AML-193 (cell line): ENCODE results near the gene SLC9A9.

Source experiments
- DNase-seq, 2 experiments: peaks; one replicate each; lab custom pipeline; 2025; lab: John Stamatoyannopoulos, UW

SLC9A9 gene

DNA sequence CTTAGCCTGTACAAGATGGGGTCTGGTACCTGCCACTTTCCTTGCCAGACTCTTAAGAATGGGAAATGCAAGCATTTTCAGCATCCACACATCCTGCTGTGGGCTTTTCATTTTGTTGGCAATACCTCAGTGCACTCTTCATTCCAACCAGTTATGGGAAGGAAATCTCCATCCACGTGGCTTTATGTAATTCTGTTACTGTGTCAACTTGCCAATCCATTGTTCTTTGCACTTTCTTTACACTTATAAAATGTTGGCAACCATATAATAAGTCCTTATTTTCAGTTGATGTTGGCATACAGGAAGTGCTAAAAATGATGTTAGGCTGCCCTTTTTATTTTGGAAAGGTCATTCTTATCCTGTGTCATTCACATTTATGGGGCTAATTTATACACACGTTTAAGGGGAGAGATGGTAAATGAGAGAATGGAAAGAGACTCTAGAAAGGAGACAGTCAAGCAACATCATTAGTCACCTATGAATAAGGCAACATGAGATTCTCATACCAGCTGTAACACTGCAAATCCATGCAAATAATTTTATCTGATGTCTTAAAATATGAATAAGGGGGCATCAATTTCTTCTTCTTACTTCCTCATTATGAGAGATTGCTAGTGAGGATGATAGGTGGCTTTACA, 490.0 kb downstream of the SLC9A9 start:
- DNase-seq: no peak

DNA sequence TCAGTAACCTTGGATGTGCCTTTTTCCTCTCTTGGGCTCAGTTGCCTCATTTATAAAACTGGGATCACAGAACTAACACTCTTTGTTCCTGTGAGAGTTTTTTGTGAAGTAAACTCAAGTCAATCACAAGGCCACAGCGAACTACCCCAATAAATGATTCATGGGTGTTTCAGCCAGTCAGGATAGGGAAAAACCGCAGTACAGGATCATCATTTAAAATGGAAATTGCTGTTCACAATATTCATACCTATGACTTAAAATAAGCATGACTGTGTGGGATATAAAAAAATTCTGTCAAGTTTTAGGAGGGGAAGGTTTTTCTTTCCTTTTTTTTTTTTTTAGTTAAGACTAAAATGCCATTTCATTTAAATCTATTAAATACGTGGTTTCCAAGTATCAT, 490.6 kb downstream of the SLC9A9 start:
- no peak for DNase-seq

DNA sequence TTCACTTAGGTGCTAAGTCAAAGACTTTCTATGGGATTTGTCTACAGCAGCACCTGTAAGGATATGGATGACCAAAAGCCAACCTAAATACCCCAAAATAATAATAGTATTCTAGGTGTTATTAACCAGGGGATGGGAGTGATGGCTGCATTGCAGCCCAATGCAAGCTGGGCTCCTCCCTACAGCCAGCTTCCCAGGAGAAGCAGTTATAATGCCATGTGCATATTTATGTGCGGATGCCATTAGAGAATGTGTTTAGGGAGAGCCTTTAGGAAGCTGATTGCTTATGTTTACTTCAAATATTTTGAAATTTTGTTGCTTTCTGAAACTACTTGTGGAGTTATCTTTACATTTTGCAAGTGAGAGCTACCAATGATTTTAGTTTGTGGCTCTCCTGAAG, 491.4 kb downstream of the SLC9A9 start:
- no peak for DNase-seq

DNA sequence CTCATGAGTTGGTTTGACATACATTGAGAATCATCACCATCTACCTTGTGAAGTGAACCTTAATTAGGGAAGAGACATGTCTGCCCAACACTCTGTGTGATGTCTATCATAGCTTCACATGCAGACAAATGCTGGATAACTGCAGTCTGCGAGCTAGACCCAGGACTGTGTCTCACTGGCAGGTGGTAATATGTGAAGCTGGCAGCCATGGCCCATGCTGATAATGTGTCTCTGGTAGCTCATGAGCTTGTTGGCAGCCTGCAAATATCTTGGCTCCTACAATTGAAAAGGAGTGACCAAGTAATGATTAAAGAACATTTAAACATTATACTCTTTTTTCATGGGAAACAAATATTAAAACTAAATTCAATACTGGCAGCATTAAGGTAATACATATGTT, 493.9 kb downstream of the SLC9A9 start:
- DNase-seq: no peak

DNA sequence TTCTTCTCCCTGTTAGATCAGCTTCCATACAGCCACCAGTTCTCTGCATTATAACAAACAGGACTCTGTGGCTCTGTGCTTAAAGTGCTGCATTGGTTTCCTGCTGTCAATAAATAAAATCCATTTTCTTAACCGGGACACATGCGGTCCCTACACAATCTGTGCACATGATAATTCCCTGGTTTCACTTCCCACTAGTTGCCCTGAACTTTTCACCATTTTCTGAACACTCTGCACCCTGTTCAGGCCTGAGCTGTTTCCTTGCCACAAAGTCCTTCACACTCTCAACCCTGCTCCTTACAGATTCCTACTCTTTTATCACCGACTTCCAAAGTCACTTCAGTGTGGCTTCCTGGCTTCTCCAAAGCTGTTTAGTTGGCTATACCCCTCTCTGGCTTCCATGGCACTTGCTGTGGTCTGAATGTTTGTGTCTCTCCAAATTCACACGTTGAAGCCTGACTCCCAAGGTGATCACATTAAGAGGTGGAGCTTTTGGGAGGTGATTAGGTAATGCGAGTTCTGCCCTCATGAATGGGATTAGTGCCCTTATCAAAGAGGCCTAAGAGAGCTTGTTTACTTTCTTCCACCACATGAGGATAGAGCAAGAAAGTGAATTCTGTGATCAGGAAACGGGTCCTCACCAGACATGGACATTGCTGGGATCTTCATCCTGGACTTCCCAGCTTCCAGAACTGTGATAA, 495.3 kb downstream of the SLC9A9 start:
- no peak for DNase-seq

DNA sequence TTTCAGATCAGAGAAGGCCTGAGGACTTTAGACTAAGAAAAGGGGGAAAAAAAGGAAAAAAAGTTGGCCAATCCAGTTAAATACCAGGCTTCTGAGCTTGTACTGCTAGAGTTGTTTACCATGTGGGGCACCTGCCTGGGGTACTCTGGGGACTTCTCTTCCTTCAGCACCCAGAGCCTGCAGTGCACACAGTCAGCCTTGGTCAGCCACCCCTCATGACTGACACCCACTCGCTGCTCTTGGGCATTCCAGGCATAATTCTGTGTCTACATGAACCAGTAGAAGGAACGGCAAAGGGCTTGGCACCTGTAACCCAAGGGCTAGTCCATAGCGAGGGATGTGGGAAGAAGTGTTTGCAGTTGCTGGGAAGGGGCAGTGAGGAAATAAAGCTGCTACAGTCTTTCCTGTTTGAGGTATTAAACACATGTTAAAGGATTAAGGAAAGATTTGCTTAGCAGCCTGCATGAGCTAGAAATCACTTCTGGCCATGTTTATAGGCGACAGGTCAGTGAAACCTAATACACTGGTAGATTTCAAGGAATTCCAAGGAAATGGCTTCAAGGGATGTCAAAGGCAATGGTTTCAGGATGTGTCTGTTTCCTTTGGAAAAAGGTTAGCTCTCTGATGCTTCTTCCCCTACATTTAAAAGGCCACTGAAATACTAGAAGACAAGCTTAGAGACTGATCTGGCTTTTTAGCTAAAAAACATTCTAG, 496.2 kb downstream of the SLC9A9 start:
- no peak for DNase-seq

DNA sequence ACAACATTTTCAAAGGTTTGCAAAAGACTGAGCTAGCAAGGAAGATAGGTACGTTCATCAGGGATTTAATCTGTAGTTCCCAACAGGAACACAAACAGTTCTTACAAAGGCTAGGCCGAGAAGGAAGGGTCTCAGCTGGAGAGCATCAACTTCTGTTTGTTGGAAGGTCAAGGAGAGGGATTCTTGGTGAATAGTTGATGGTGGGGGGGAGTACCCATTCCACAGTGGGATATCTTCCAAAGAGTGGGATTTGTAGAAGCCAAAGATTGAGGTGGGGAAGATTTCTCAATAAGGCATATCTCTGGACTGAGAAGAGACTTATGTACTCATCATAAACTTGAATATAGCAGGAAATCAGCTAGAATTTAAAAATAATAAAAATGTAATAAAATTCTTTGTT, 496.9 kb downstream of the SLC9A9 start:
- DNase-seq: no peak

DNA sequence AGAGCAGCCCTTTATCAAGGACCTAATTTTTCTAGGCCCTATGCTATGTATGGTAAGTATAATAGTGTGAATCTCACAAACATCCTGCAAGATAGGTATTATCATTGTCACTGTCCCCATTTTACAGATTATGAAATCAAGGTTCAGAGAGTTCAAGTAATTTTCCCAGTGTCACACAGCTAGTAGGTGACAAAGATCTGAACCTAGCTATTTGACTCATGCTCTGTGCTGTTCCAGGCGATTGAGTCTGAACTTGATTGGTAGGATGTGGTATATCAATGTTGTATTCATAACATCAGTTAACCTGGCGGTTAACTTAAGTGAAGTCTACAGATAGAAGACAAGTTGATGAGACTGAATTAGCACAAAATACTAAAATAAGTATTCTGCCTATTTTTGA, 498.8 kb downstream of the SLC9A9 start:
- DNase-seq: no peak

DNA sequence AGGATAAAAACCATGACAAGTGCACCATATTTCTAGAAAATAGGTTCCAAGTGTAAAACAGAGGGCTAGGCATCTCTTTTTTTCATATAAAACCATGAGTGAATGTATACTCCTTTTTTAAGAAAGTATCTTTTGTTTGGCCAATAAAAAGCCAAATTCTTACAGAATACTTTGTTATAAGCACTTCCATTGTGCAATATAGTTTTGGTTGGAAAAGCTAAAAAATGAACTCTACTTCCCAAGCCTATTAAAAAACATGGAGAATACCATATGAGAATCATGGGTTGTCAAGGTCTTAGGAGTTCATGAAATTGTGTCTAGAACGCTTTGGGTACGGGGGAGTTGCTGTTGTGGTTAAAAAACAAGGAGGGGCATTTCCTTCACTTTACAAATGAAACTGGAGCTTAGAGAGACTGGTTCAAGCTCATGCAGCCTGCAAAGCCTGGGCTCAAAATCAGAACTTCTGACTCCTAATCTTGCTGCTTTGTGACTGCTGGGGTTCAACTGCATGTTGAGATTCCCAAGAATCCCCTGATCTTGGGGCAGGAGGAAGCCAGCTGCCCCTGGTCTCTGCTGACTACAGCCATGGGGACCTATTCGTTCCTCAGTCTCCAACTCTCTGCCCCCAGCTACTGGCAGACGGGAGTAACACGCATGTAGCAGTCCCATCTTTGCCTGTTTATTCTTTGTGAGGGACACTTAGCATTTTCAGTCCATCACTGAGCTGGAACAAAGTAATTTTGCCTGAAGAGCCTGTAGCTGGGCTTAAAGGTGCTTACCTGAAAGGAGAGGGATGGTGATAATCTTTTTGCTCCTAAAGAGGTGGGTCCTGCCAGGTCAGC, 499.6 kb downstream of the SLC9A9 start:
- no peak for DNase-seq

DNA sequence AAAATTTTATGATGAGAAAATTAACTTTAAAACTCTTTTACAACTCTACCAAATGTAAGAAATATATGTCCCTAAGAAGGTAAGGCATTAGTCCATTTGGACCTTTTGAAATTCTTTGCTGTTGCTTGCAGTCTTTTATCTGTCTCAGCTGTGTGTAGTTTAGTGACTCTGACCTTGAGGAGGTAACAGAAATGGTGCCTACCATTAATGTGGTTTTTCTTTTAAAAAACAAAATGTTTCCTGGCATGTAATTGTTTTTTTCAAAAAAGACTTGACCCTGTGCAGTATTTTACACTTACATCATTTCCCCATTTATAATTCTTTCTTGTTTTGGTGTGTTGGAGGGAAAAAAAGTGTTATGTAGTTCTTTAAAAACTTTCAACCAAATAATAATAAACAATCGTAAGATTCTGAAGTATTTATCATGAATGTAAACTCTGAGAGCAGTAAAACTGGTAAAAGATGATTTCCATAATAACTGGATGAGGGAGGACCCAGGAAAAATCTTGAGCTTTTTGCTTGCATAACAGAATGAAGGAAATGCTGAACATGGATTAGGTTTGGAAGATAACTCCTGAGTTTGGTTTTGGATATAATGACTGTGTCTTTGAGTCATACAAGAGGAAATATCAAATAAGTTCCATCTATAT, 503.6 kb downstream of the SLC9A9 start:
- no peak for DNase-seq

DNA sequence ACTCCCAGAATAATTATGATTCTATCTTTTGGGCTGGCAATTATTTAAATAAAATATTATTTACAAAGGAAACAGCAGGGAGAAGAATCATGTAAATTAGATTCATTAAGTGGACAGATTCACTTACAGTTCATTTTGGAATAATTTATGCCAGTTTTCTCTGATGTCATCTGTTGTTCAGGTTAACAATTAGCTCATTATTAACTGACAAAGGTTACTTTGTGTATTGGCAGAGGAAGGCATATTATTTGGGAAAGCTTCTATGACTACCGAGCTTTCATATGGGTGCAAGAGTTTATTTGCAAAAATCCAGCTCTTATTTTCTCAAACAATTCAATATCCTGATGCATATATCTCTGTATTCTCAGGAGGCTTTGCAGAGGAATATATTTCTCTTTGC, 504.3 kb downstream of the SLC9A9 start:
- DNase-seq: no peak

DNA sequence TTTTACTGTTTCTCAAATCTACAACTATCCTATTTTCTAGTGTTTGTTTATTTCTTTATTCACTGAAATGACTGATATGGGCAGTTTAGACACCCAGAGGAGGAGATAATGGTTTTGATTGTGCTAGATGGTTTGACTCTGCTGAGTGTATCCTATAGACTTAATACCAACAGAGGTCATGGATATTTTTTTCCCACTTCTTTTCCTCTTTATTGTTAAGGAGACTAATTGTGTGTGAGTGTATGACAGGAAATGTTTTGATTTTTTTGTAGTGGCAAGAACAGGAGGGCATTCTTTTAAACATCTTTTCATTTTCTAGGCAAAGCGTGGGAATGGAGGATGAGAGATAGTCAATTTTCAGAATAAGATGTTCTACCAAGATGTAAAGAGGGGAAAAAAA, 505.2 kb downstream of the SLC9A9 start:
- no peak for DNase-seq

DNA sequence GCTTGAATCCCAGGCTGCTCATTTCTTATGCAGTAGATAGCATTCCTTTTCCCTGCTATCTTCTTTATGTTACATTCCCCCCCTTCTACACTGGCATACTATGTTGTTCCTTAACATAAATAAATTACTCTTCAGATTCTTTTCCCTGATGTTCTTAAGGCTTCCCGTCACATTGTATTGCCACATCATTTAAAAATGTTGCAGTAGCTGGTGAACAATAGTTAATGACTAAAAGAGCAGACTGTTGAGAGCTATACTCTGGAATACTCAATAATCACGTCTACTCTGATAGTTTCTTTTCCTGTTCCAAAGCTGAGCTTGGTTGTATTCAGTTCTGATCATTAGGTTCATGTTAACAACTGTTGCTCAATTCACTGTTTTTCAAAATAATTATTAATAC, 508.8 kb downstream of the SLC9A9 start:
- no peak for DNase-seq

DNA sequence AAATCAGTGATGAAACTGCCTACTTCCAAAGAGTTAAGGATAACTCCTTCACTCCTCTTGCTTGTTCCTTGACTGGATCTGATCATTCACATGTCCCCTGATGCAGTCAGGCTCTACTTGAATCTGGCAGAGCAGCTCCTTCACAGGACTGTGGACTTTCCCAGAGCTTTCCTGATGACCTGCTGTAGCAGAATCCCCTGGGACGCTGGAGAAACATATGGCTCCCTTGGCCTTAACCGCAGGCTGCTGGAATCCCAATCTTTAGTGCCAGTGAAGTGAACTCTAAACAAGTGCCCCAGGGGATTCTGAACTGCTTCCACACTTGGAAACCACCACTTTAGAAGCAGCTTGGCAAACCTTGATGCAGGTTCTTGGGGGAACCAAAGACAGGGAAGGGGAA, 510.9 kb downstream of the SLC9A9 start:
- DNase-seq: no peak

DNA sequence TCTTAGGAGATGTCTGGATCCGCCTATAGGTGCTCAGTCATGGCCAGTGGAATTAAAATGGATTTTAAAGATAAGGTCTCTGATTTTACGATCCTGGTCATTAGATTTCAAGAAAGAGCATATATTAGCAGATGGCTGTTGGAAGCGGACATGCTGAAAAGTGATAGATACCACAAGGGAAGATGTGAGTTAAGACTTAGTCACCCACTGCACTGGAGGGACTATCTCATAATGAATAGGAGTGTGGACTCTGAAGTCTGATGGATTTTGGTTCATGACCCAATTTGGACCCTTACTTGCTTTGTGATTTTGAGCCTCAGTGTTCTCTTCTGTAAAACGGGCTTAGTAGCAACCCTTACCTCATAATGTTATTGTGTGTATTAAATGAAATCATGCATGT, 514.0 kb downstream of the SLC9A9 start:
- DNase-seq: no peak

DNA sequence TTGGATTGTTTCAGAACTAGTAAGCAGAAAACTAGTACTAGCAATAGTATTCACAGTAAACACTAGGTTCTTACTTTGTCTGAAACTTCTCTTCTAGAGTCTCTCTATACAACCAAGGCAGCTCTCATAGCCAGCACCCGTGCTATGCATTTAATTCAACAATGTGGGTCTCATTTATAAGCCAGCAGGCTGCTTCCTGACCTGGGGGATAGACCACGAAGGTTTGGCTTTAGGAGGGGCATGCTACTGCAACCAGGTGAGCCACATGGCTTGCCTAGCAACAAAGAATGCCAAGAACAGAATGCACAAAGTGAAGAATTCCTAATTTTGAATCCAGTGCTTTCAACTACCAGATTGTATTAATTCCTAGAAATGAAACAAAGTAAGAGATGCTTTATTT, 514.9 kb downstream of the SLC9A9 start:
- no peak for DNase-seq

DNA sequence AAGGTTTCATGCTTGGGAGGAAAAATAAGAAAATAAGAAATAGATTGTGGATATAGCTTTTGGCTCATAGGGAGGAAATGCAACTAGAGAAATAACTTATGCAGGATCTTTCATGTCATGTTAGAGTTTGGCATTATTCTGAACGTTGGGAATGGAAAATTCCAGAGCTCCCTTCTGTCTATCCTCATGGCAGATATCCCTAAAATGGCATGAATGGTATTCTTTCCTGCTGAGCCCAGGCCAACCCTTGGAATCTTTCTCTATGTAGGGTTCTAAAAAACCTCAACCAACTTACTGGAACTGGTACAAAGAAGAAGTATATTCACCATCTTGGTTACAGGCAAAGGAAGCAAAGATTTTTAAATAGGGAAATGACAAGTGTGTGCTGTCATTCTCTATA, 516.2 kb downstream of the SLC9A9 start:
- DNase-seq: no peak

DNA sequence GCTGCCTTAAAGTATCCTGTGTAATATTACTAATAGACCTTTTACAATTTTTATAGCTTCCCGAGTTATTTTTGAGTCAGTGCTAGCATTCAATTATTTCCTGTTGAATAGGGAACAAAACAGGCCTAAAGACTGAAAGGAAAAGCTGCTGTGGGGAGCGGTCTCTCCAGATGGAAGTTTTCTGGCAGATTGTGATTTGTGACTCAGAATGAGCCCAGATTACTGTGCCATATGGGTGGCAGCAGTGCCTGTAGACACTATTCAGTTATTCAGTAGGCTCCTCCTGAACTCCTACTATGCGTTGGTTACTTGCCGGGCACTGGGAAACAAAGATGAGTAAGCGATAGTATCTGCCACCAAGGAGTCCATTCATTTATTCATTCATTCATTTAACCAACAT, 516.9 kb downstream of the SLC9A9 start:
- no peak for DNase-seq

DNA sequence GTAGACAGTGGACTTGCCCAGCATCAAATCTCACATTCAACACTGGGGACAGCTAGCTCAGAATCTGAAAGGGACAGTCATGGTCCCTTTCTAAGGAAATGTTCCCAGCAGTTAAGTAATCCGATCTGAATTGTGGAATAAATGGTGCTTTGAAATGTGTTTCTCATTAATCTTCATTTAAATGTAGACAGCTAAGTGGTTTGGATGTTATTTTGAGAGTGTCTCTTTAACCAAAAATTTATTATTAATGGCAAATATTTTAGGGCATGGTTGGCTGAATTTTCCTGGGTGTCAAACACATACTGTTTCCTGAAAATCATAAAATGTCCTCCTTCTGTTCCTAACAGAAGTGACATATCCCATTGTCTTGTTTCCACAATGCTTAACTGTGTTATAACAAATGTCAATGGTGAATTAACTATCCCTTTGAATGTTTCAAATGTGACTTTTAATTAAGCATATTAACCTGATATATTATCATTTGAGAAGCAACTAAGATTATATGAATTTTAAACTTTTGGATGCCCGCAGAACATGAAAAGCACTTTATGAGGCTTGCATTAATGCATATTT, 517.9 kb downstream of the SLC9A9 start:
- DNase-seq: no peak

DNA sequence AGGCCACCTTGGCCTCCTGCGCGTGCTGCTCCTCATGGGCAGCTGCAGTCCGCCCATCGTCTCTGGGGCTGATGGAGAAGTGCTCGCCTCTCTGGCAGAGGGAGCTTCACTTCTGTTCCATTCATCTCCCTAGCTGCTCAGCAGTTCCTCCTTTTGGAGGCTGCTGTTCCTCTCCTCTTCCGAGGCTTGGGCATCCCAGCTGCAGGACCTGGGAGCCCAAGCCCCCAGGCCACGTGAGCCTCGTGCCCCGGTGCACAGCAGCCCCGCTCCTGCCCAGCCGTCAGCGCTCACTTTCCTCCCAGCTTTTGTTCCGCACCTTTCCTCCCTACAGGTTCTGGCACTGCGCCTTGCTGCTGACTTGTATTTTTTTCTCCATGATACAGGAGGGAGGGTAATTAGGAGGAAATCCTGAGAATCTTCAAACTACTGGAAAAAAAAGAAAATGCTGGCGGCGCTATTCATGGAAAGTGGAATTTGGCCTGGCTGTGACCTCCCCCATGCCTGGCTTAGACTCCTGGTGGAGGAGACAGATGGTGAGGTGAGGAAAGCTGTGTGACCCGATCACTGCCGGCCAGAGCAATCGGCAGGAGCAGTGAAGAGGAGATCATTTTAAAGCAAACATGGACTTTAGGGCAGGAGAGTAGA, 518.6 kb downstream of the SLC9A9 start:
- DNase-seq: no peak

DNA sequence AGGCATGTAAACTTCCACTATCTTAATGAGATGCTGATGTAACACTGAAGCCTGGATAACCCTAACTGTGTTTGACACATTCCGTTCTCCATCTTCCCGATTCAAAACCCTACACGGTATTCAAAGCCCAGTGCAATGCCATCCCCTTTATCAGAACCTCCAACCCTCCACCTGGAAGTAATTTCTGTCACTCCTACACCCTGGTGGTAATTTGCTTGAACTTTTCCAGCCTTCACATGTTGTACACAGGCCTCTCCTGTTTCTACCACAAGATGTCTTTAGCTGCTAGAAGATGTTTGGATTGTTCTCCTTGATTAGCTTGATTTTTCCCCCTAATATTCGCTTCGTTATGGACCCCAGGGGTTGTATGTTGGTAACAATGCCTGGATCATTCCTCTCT, 519.8 kb downstream of the SLC9A9 start:
- DNase-seq: no peak
